Measurements from ENCODE around the gene TC2N. TPM values are rescaled to one million over a fixed set of nuclear protein-coding genes. Genes with fewer than 3 reads are reported as not detected.

TC2N gene
- total RNA-seq, 1 experiment from 2014 or later, result 15.9 TPM

DNA sequence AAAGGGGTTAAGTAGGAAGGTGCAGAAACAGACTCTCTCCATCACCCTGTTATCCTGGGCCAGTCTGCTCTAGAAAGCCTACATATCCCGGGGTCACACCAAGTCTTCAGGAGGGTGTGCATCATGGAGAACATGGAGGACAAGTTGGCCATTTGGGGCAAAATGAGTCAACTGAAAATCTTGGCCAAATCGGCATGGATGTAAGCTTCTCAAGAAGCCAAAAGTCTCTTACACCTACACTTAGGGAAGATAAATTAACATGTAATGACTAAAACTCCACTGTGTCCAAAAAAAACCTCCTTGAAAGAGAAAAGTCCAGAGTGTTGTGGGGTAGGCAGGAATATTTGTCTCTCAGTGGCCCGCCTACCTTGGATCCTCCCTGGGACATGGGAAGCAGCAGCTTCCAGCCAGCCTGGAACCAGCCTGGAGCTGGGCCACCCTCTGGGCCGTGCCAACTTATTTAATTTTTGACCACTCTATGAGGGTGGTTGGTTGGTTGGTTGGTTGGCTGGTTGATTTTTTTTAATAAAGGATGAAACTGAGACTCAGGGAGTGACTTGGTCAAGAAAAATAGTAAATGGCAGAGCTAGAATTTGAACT lies 17.9 kb upstream of the TC2N start (continued):
- TF ChIP-seq, protein P1, sequence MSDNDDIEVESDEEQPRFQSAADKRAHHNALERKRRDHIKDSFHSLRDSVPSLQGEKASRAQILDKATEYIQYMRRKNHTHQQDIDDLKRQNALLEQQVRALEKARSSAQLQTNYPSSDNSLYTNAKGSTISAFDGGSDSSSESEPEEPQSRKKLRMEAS (IDR thresholded peaks at IDR 0.05), result no peak
- TF ChIP-seq ELF1 (IDR thresholded peaks at IDR 0.05; ENCODE audit: borderline replicate concordance, low read depth) (no peak), EGR1 (IDR thresholded peaks at IDR 0.05; ENCODE audit: low read depth) (no peak), POLR2A (IDR thresholded peaks at IDR 0.05; ENCODE audit: borderline replicate concordance, extremely low read depth, insufficient read depth, insufficient read length) (no peak), RAD21 (IDR thresholded peaks at IDR 0.05; ENCODE audit: low read depth) (no peak), JUND (IDR thresholded peaks at IDR 0.05) (no peak), CEBPB (IDR thresholded peaks at IDR 0.05; ENCODE audit: low read depth) (no peak)
- TF ChIP-seq, protein P2, sequence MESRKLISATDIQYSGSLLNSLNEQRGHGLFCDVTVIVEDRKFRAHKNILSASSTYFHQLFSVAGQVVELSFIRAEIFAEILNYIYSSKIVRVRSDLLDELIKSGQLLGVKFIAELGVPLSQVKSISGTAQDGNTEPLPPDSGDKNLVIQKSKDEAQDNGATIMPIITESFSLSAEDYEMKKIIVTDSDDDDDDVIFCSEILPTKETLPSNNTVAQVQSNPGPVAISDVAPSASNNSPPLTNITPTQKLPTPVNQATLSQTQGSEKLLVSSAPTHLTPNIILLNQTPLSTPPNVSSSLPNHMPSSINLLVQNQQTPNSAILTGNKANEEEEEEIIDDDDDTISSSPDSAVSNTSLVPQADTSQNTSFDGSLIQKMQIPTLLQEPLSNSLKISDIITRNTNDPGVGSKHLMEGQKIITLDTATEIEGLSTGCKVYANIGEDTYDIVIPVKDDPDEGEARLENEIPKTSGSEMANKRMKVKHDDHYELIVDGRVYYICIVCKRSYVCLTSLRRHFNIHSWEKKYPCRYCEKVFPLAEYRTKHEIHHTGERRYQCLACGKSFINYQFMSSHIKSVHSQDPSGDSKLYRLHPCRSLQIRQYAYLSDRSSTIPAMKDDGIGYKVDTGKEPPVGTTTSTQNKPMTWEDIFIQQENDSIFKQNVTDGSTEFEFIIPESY (IDR thresholded peaks at IDR 0.05; ENCODE audit: extremely low read depth, insufficient replicate concordance, low read length), result no peak

GRCh38 chr14:91884664-91885063 lies 17.3 kb upstream of the TC2N start:
- Histone ChIP-seq H3K9me2 (ENCODE audit: insufficient read depth) (no peaks in the 10 kb centered on the region), H3K4me1 (ENCODE audit: control insufficient read depth in 1 of 2, insufficient read depth in 2 of 2, low read length in 2 of 2) (peaks cover 0 to 7% of the 10 kb centered on the region in 2 experiments; a peak in 1 of 4 replicates), H3K36me3 (ENCODE audit: control insufficient read depth in 1 of 2, insufficient read depth in 2 of 2, low read length in 2 of 2) (no peaks in the 10 kb centered on the region), H3K4me3 (replicated peaks in 1 of 2; ENCODE audit: low read depth in 1 of 2, low read length in 2 of 2) (no peak overlapping the region), H3K9me3 (ENCODE audit: control insufficient read depth in 1 of 2, insufficient read depth in 1 of 2, low read depth in 1 of 2, low read length in 2 of 2) (no peaks in the 10 kb centered on the region), H3K9ac (ENCODE audit: low read length) (no peak overlapping the region), H3K79me2 (ENCODE audit: insufficient read depth, low read length) (no peaks in the 10 kb centered on the region), H3K4me2 (ENCODE audit: low read length) (no peak overlapping the region), H3K27ac (ENCODE audit: low read depth, low read length) (no peak overlapping the region), H4K20me1 (ENCODE audit: insufficient read depth) (no peaks in the 10 kb centered on the region), H3K27me3 (ENCODE audit: insufficient read depth, low read length) (no peaks in the 10 kb centered on the region), H2AFZ (ENCODE audit: low read depth, low read length, poor library complexity, severe bottlenecking) (no peak overlapping the region)
- POLR2A ChIA-PET, result no interaction called here
- TF ChIP-seq ZFX (IDR thresholded peaks at IDR 0.05) (no peak), RAD21 (IDR thresholded peaks at IDR 0.05; ENCODE audit: low read depth) (peak; percentile 16; the same call in 1 of the 2 replicates), EZH2phosphoT487 (IDR thresholded peaks at IDR 0.05; ENCODE audit: borderline replicate concordance) (no peak), ZNF274 (IDR thresholded peaks at IDR 0.05; ENCODE audit: low read depth, low read length) (no peak)
- intact Hi-C loops (cut with micrococcal nuclease), result no loop called here
- RAD21 ChIA-PET (ENCODE audit: low non-redundant PET in 1 of 2, low total read pairs in 2 of 2, uncharacterized antibody in 2 of 2, unreplicated experiment in 2 of 2), result no interaction called here
- no peak for ATAC-seq
- BruUV-seq (replicated peaks), result no TSS peak
- DNase-seq (ENCODE audit: low read depth, low spot score), result no peak
- CTCF ChIA-PET, result no interaction called here
